GM23338 (cell line): ENCODE measurements around the gene GATAD2A. TPM values are rescaled to one million over a fixed set of nuclear protein-coding genes. Genes with fewer than 3 reads are reported as not detected.

ENCODE experiments used
- ATAC-seq: fragments of 200-7000 bp; cut with Tn5 transposase; 3 replicates; pipeline ENCODE4 v1.9.1; 2020
- DNase-seq: peaks from one replicate; pipeline ENCODE4 v3.0.0-alpha.2; 2015; ENCODE audit warnings: low spot score
- H2AFZ ChIP-seq: fragments of 200-600 bp; sonication (generic); 2 replicates; pipeline ENCODE4 v1.8.0; 2016; ENCODE audit warnings: antibody characterized with exemption, mild to moderate bottlenecking, moderate library complexity
- H3F3A ChIP-seq: fragments of 200-600 bp; sonication (generic); replicated peaks from 2 replicates; pipeline ENCODE4 v1.8.0; 2017; ENCODE audit warnings: antibody characterized with exemption, mixed run types, low read depth
- H3K27ac ChIP-seq: fragments of 200-600 bp; sonication (generic); 2 replicates; pipeline ENCODE4 v1.6.1; 2016; ENCODE audit warnings: low read depth
- H3K27me3 ChIP-seq: fragments of 200-600 bp; sonication (generic); 2 replicates; pipeline ENCODE4 v1.8.0; 2016; ENCODE audit warnings: mild to moderate bottlenecking, mixed run types, moderate library complexity; ENCODE audit not compliant: insufficient read depth
- H3K36me3 ChIP-seq: fragments of 200-600 bp; sonication (generic); 2 replicates; pipeline ENCODE4 v1.8.0; 2016; ENCODE audit warnings: mild to moderate bottlenecking; ENCODE audit not compliant: insufficient read depth
- H3K4me1 ChIP-seq: fragments of 200-600 bp; sonication (generic); 2 replicates; pipeline ENCODE4 v1.8.0; 2016; ENCODE audit warnings: mild to moderate bottlenecking, moderate library complexity; ENCODE audit not compliant: insufficient read depth
- H3K4me2 ChIP-seq: fragments of 200-600 bp; sonication (generic); 2 replicates; pipeline ENCODE4 v1.7.1; 2017; ENCODE audit warnings: mixed run types
- H3K4me3 ChIP-seq: fragments of 200-600 bp; sonication (generic); 2 replicates; pipeline ENCODE4 v1.6.1; 2016; ENCODE audit warnings: mixed run types
- H3K79me2 ChIP-seq: fragments of 200-600 bp; sonication (generic); replicated peaks from 2 replicates; pipeline ENCODE4 v1.8.0; 2017; ENCODE audit warnings: mild to moderate bottlenecking; ENCODE audit not compliant: insufficient read depth
- H3K9me2 ChIP-seq: fragments of 200-600 bp; sonication (generic); 2 replicates; pipeline ENCODE4 v1.8.0; 2017; ENCODE audit not compliant: insufficient read depth
- H4K20me1 ChIP-seq: fragments of 200-600 bp; sonication (generic); replicated peaks from 2 replicates; pipeline ENCODE4 v1.8.0; 2017; ENCODE audit warnings: mild to moderate bottlenecking; ENCODE audit not compliant: insufficient read depth
- H3K27ac Mint-ChIP-seq: 2 replicates; pipeline ENCODE4 v1.8.0; 2020; ENCODE audit warnings: inconsistent platforms, mild to moderate bottlenecking, moderate library complexity, mixed read lengths
- H3K27me3 Mint-ChIP-seq: 3 replicates; pipeline ENCODE4 v1.8.0; 2022; ENCODE audit warnings: low read depth, mild to moderate bottlenecking, moderate library complexity, mixed read lengths, inconsistent platforms; ENCODE audit not compliant: insufficient read depth, poor library complexity
- H3K36me3 Mint-ChIP-seq: 3 replicates; pipeline ENCODE4 v1.8.0; 2021; ENCODE audit warnings: low read depth, mild to moderate bottlenecking, inconsistent platforms, moderate library complexity, mixed read lengths
- H3K4me1 Mint-ChIP-seq: 3 replicates; pipeline ENCODE4 v1.8.0; 2020; ENCODE audit warnings: mild to moderate bottlenecking, inconsistent platforms, mixed read lengths
- H3K4me3 Mint-ChIP-seq: 3 replicates; pipeline ENCODE4 v1.8.0; 2021; ENCODE audit warnings: moderate library complexity, mild to moderate bottlenecking, inconsistent platforms, mixed read lengths
- H3K9me3 Mint-ChIP-seq: 3 replicates; pipeline ENCODE4 v1.8.0; 2020; ENCODE audit warnings: moderate library complexity, mild to moderate bottlenecking, inconsistent platforms, mixed read lengths
- CTCF ChIP-seq, 2 experiments: fragments of 200-600 bp in 1 of 2; sonication (generic) in 1 of 2; conservative IDR thresholded peaks; 2 replicates each; pipeline versions ENCODE4 v1.5.1 to v1.6.1; 2016 to 2017; ENCODE audit warnings: antibody characterized with exemption in 2 of 2, low read depth in 2 of 2, mild to moderate bottlenecking in 2 of 2, moderate library complexity in 1 of 2
- EZH2 ChIP-seq: fragments of 200-600 bp; sonication (generic); IDR thresholded peaks from one replicate; pipeline ENCODE4 v1.8.0; 2017; ENCODE audit warnings: antibody characterized with exemption, mild to moderate bottlenecking, low read depth; ENCODE audit not compliant: unreplicated experiment
- EZH2phosphoT487 ChIP-seq: fragments of 200-600 bp; sonication (generic); IDR thresholded peaks from one replicate; pipeline ENCODE4 v1.8.1; 2018; ENCODE audit warnings: antibody characterized with exemption; ENCODE audit not compliant: unreplicated experiment
- JUNB ChIP-seq: IDR thresholded peaks from one replicate; pipeline ENCODE4 v1.6.1; 2016; ENCODE audit warnings: antibody characterized with exemption; ENCODE audit not compliant: unreplicated experiment
- NANOG ChIP-seq: IDR thresholded peaks from 2 replicates; pipeline ENCODE4 v1.6.1; 2016; ENCODE audit warnings: antibody characterized with exemption, borderline replicate concordance
- POLR2AphosphoS5 ChIP-seq: IDR thresholded peaks from 2 replicates; pipeline ENCODE4 v1.6.1; 2016; ENCODE audit warnings: antibody characterized with exemption, low read depth
- REST ChIP-seq: IDR thresholded peaks from one replicate; pipeline ENCODE4 v1.6.1; 2018; ENCODE audit warnings: antibody characterized with exemption; ENCODE audit not compliant: unreplicated experiment
- STAT1 ChIP-seq: IDR thresholded peaks from one replicate; pipeline ENCODE4 v1.6.1; 2016; ENCODE audit warnings: antibody characterized with exemption; ENCODE audit not compliant: unreplicated experiment
- ZNF331 ChIP-seq: fragments of 250-450 bp; sonication (Bioruptor Pico); IDR thresholded peaks from 2 replicates; pipeline ENCODE4 v1.5.0; 2020; ENCODE audit warnings: low read depth, mild to moderate bottlenecking, moderate library complexity
- polyA plus RNA-seq: library from polyadenylated mRNA; unstranded; fragments of >200 nt; fragmentation: Nextera tagmentation; extraction: Ambion mirVana; gene quantifications from 2 replicates; pipeline ENCODE4 v1.2.1, GENCODE V29; 2016
- total RNA-seq: library from RNA; depleted of rRNA; stranded (reverse); fragments of >200 nt; shearing (Covaris generic); gene quantifications from 2 replicates; pipeline ENCODE4 v1.2.3, GENCODE V29; 2014

The GATAD2A gene
- total and polyA plus RNA-seq, 2 experiments from 2014 or later = 40.0 to 151 TPM

GRCh38 chr19:19553670-19554069, 148.2 kb downstream of the GATAD2A start:
- Histone ChIP-seq H3K4me1 (no peaks in the 10 kb centered on the region), H3K4me3 (no peak overlapping the region), H2AFZ (peak overlapping the region; percentile 85; the same call in 1 of the 2 replicates), H3K27ac (no peak overlapping the region), H3K4me2 (no peak overlapping the region), H4K20me1 (no peaks in the 10 kb centered on the region), H3F3A (peaks cover 10% of the 10 kb centered on the region; the same call in 1 of the 2 replicates), H3K9me2 (no peaks in the 10 kb centered on the region), H3K36me3 (no peaks in the 10 kb centered on the region), H3K79me2 (no peaks in the 10 kb centered on the region), H3K27me3 (no peaks in the 10 kb centered on the region)
- H3K27ac Mint-ChIP-seq = no peak overlapping the region
- no peak for ATAC-seq
- no peak for TF ChIP-seq POLR2AphosphoS5
- no peak for DNase-seq
- H3K27me3 Mint-ChIP-seq = peaks cover 11% of the 10 kb centered on the region
- H3K9me3 Mint-ChIP-seq = no peaks in the 10 kb centered on the region; the same call in 1 of the 3 replicates
- no peak overlapping the region for H3K4me3 Mint-ChIP-seq
- peaks cover 6% of the 10 kb centered on the region; the same call in 1 of the 3 replicates for H3K4me1 Mint-ChIP-seq
- H3K36me3 Mint-ChIP-seq = no peaks in the 10 kb centered on the region; the same call in 2 of the 3 replicates

GRCh38 chr19:19554074-19555023, 148.9 kb downstream of the GATAD2A start:
- H3K9me3 Mint-ChIP-seq = no peaks in the 10 kb centered on the region; the same call in 2 of the 3 replicates
- H3K36me3 ChIP-seq = no peaks in the 10 kb centered on the region
- H3K9me2 ChIP-seq = no peaks in the 10 kb centered on the region
- no peaks in the 10 kb centered on the region; the same call in 1 of the 2 replicates for H3K4me1 ChIP-seq
- no peak overlapping the region for H3K4me2 ChIP-seq
- H3K79me2 ChIP-seq = no peaks in the 10 kb centered on the region
- H3K4me3 Mint-ChIP-seq = no peak overlapping the region
- no peak overlapping the region for H3K27ac Mint-ChIP-seq
- H3K4me3 ChIP-seq = no peak overlapping the region
- H3K36me3 Mint-ChIP-seq = no peaks in the 10 kb centered on the region
- H3K27me3 Mint-ChIP-seq = peaks cover 8% of the 10 kb centered on the region
- H3K27me3 ChIP-seq = no peaks in the 10 kb centered on the region
- ATAC-seq = peak; percentile 83
- peak; percentile 84 for DNase-seq
- peak overlapping the region; percentile 85; the same call in 1 of the 2 replicates for H2AFZ ChIP-seq
- 0 out of 3 replicates have a peak, but pooled peaks cover 7% of the 10 kb centered on the region for H3K4me1 Mint-ChIP-seq
- no peak overlapping the region for H3K27ac ChIP-seq
- H4K20me1 ChIP-seq = no peaks in the 10 kb centered on the region
- TF ChIP-seq CTCF (conservative IDR thresholded peaks at IDR 0.05; ENCODE audit: low read depth in 2 of 2) (peak; percentile 71 to 85), STAT1 (no peak)
- peaks cover 10% of the 10 kb centered on the region; the same call in 1 of the 2 replicates for H3F3A ChIP-seq

GRCh38 chr19:19558055-19558454, 152.6 kb downstream of the GATAD2A start:
- ATAC-seq (no peak), DNase-seq (no peak)
- Mint-ChIP-seq H3K4me1 (peaks cover 10% of the 10 kb centered on the region; the same call in 2 of the 3 replicates), H3K4me3 (no peak overlapping the region), H3K9me3 (no peaks in the 10 kb centered on the region; the same call in 2 of the 3 replicates), H3K27ac (no peak overlapping the region), H3K36me3 (no peaks in the 10 kb centered on the region), H3K27me3 (peaks cover 4% of the 10 kb centered on the region)
- Histone ChIP-seq H3K27me3 (no peaks in the 10 kb centered on the region), H3K36me3 (no peaks in the 10 kb centered on the region), H3K4me3 (no peak overlapping the region), H4K20me1 (no peaks in the 10 kb centered on the region), H3K9me2 (no peaks in the 10 kb centered on the region), H2AFZ (no peak overlapping the region), H3F3A (0 out of 2 replicates have a peak, but pooled peaks cover 8% of the 10 kb centered on the region), H3K27ac (no peak overlapping the region), H3K4me1 (peaks cover 10% of the 10 kb centered on the region; the same call in 1 of the 2 replicates), H3K4me2 (no peak overlapping the region), H3K79me2 (no peaks in the 10 kb centered on the region)
- TF ChIP-seq CTCF (conservative IDR thresholded peaks at IDR 0.05; ENCODE audit: low read depth in 2 of 2) (no peak), JUNB (no peak), EZH2 (no peak), STAT1 (no peak), NANOG (no peak), EZH2phosphoT487 (no peak), POLR2AphosphoS5 (no peak), ZNF331 (no peak), REST (no peak)
